ENCODE measurements around the gene TMEM63A.

Gene TMEM63A

DNA sequence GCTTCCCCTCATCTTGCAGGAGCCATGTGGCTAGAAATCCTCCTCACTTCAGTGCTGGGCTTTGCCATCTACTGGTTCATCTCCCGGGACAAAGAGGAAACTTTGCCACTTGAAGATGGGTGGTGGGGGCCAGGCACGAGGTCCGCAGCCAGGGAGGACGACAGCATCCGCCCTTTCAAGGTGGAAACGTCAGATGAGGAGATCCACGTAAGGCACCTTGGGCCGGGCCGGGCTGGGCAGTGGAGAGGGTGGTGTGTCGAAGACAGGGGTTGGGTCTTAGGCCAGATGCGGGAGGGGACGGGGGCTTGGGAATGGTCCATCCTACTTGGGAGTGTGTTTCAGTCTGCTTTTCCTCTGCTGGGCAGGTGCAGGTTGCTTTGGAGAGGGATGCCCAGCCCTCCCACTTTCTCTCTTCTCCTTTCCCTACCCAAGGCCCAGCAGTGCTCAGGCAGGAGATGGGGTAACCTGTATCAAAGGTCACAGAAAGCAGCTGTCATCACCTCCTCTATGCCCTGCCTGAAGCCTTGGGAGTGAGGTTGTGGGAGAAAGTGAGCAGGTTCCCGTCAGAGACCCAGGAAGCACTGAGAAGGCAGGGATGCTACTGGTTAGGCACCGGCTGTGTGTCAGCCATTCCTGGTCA lies 53.4 kb downstream of the TMEM63A start:
- TF ChIP-seq, protein P1, sequence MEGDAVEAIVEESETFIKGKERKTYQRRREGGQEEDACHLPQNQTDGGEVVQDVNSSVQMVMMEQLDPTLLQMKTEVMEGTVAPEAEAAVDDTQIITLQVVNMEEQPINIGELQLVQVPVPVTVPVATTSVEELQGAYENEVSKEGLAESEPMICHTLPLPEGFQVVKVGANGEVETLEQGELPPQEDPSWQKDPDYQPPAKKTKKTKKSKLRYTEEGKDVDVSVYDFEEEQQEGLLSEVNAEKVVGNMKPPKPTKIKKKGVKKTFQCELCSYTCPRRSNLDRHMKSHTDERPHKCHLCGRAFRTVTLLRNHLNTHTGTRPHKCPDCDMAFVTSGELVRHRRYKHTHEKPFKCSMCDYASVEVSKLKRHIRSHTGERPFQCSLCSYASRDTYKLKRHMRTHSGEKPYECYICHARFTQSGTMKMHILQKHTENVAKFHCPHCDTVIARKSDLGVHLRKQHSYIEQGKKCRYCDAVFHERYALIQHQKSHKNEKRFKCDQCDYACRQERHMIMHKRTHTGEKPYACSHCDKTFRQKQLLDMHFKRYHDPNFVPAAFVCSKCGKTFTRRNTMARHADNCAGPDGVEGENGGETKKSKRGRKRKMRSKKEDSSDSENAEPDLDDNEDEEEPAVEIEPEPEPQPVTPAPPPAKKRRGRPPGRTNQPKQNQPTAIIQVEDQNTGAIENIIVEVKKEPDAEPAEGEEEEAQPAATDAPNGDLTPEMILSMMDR (IDR thresholded peaks at IDR 0.05; ENCODE audit: low read depth, low read length): no peak
- DNase-seq (ENCODE audit: extremely low read depth, low read depth): no peak

DNA sequence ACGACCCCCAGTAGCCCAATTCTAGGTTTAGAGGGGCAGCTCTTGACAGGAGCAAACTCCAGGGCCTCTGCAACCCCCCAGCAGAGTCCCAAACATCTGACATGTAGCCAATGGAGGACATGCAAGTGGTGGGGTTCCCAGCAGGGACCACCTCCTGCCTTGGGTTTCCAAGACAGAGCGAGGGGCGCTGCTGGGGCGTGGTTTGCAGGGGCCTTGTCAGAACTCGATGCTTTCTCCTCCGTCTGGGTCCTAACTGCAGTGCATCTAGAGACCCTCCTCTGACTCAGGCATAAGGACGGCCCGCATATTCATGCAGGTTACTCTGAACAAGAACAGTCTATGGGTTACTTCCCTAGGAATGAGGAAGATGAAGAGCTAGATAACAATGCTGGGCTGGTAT lies 55.1 kb downstream of the TMEM63A start:
- DNase-seq (ENCODE audit: extremely low read depth, low read depth): no peak

DNA sequence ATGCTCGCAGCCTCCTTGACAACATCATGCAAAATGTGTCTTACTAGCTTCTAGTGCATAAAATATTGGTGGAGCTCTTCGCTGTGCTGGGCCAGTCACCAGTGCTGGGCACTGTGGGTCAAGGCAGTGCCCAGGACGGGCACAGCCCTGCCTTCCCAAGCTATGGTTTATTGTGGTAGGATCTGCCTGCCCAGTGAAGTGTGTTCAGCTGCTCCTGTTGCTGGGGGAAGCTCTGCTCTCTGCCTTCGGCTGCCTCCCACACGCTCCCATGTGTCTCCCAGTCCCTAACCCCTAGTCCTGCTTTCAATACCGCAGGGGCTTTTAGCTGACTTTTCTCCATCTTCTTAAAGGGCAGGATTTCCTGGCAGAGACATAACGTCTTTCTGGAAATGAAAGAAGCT lies 56.6 kb downstream of the TMEM63A start:
- DNase-seq (ENCODE audit: extremely low read depth, low read depth): no peak
- TF ChIP-seq, protein P1 (IDR thresholded peaks at IDR 0.05; ENCODE audit: low read depth, low read length): no peak

More for the DNA sequence above, 55.1 kb downstream of the TMEM63A start:
- TF ChIP-seq, protein P1 (IDR thresholded peaks at IDR 0.05; ENCODE audit: low read depth, low read length): no peak

DNA sequence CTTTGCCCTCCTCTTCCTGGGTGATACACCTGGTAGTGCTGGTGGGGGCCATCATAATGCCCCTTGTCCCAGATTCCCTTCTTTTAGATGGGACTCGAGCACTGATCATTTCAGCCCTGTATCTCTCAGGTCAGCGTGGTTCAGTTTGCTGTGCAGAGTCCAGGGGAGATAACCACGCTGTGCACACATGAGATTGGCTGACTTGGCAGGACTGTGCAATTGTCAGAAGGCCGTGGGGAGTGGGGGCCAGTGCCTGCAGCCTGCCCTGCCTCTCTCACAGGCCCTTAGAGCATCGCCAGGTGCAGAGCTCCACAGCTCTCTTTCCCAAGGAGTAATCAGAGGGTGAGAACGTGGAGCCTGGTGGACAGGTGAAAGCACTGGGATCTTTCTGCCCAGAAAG lies 57.1 kb downstream of the TMEM63A start:
- DNase-seq (ENCODE audit: extremely low read depth, low read depth): no peak
- TF ChIP-seq, protein P1 (IDR thresholded peaks at IDR 0.05; ENCODE audit: low read depth, low read length): no peak

DNA sequence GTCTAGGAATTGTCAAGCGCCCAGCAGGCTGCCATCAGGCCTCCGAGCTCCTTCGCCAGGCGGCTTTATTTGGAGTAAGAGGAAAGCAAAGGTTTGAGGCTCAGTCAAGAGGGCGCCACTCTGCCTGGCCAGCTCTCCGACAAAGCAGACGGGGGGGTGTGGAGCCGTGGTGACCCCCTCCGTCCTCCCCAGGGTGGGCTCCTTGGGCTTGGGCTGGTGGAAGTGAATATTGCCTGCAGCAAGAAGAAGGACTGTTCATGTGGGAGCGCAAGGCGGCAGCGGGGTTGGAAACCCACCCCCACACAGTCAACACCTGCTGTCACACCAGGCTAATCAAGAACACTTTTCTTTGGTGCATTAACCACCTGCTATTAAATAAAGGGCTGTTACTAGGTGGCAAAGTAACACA lies 57.6 kb downstream of the TMEM63A start:
- TF ChIP-seq, protein P1 (IDR thresholded peaks at IDR 0.05; ENCODE audit: low read depth, low read length): no peak
- DNase-seq (ENCODE audit: extremely low read depth, low read depth): no peak

DNA sequence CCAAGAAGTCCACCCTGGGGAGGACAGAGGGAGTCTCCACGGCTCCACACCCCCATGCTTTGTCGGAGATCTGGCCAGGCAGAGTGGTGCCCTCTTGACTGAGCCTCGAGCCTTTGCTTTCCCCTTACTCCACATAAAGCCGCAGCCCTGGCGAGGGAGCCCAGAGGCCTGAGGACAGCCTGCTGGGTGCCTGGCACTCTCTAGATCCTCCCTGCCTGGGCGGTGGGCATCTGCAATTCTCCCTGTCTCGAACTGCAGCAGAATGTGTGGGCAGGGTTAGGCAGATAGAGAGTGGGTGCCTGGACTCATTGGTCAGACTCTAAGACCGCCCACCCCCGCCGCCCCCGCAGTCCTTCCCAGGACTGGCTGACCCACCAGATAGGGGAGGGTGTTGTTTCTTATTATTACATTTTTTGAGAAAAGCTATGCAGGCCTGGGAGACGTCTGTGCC lies 58.3 kb downstream of the TMEM63A start:
- no peak for DNase-seq (ENCODE audit: extremely low read depth, low read depth)
- TF ChIP-seq, protein P1 (IDR thresholded peaks at IDR 0.05; ENCODE audit: low read depth, low read length): no peak

DNA sequence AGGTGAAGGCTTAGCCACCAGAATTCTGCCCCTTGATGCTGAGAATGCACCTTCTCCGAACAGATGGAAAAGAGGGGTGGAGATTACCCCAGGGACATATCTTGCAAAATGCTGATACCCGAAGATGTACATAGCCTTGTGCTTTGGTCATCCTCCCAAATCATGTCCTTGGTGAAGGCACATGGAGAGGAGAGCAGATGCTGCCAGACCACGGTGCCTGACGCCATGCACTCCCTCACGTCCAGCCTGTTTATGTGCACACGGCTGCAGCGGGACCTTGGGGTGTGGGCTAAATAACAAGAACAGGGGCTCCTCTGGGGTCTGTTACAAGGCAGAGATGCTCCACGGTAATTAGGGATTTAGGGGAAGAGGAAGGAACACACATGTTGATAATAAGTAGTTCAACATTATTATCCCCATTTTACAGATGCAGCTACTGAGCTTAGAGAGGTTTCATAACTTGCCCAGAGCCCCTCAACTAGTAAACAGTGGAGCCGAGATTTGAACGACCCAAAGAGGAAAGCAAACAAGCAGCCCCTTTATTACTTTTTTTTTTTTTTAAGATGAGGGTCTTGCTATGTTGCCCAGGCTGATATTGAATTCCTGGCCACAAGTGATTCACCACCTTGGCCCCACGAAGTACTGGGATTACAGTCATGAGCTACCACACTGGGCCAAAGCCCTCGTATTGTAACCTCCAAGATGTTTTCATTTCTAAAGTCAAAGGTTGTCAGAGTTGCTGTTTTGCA lies 59.4 kb downstream of the TMEM63A start:
- TF ChIP-seq, protein P1 (IDR thresholded peaks at IDR 0.05; ENCODE audit: low read depth, low read length): no peak
- DNase-seq (ENCODE audit: extremely low read depth, low read depth): no peak
